GM18858 (cell line): ENCODE data around the gene CPA1.

ENCODE experiments used
- ATAC-seq: cut with Tn5 transposase; IDR thresholded peaks from one replicate; pipeline ENCODE4 v1.9.1; 2021; ENCODE audit not compliant: unreplicated experiment

Gene CPA1

DNA sequence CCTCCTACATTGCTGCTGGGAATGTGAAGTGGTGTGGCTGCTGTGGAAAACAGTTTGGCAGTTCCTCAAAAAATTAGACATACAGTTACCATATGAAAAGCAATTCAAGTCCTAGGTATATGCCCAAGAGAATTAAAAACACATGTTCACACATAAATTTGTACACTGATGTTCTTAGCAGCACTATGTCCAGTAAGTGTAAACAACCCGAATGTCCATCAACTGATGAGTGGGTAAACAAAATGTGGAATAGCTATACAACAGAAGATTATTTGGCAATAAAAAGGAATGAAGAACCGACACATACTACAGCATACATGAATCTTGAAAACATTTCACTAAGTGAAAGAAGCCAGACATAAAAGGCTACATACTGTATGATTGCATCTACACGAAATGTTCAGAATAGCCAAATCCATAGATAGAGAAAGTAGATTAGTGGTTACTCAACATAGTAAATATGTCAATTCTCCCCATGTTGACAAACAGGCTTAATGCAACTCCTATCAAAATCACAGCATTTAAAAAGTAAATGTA lies 43.3 kb downstream of the CPA1 start:
- ATAC-seq = no peak

DNA sequence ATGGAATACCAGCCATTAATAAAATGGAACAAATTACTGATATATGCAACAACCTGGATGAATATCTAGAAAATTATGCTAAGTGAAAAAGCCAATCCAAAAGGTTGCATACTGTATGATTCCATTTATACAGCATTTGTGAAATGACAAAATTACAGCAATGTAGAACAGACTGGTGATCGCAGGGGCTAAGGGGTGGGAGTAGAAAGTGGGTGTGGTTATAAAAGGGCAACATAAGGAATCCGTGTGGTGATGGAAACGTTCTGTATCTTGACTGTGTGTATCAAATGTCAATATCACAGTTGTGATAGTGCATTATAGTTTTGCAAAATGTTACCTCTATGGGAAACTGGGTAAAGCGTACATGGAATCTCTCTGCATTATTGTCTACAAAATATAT lies 45.5 kb downstream of the CPA1 start:
- no peak for ATAC-seq

DNA sequence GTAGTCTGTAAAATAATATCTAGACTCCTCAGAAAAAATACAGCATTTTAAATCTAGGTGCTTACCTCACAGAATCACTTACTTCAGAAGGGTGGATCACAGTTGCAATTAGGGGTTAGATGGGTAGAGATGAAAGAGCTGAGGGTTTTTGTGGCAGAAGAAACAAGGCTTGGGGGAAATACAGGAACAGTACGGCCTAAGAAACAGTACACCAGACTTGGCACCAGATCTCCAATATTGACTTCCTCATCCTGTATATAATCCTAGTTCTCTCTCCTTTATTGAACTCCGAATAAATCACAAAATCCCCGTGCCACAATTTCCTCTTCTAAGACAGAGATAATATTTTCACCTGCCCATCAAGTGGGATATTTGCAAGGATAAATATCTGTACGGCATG lies 46.3 kb downstream of the CPA1 start:
- ATAC-seq = no peak

DNA sequence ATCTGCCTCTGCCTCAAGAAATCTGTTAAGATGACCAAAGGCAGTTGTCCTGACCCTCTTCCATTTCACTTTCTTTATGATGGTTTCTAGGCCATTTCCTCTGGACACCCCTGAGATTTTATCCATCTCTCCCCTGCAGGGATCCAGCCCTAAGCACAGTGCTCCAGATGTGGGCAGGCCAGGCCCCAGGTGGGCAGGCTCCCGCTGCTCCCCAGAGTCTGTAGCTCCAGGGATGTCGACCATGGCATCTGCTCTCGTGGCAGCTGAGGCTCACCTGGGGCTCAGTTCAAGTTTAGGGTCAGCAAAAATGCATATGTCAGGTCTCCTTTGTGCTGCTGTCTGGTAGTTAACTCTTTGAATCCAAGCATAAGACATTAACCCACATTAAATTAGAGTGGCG lies 48.7 kb downstream of the CPA1 start:
- no peak for ATAC-seq

DNA sequence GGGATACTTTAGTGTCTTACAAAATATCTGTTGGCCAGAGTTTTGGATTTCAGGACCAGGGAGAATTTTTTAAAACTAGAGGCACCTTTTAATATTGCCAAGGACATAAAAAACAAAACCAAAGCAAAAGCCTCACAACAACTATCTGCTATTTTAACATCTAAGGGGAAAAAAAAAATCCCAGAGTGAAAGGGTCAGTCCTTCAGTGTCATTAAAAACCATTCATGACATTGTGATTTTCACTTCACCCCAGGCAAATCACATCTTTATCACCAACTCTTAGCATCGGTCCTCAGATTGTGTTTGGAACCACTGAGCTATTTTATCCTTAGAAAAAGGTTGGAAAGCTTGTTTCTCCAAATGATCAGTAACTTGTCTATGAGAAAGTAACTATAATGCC lies 49.8 kb downstream of the CPA1 start:
- ATAC-seq = no peak

DNA sequence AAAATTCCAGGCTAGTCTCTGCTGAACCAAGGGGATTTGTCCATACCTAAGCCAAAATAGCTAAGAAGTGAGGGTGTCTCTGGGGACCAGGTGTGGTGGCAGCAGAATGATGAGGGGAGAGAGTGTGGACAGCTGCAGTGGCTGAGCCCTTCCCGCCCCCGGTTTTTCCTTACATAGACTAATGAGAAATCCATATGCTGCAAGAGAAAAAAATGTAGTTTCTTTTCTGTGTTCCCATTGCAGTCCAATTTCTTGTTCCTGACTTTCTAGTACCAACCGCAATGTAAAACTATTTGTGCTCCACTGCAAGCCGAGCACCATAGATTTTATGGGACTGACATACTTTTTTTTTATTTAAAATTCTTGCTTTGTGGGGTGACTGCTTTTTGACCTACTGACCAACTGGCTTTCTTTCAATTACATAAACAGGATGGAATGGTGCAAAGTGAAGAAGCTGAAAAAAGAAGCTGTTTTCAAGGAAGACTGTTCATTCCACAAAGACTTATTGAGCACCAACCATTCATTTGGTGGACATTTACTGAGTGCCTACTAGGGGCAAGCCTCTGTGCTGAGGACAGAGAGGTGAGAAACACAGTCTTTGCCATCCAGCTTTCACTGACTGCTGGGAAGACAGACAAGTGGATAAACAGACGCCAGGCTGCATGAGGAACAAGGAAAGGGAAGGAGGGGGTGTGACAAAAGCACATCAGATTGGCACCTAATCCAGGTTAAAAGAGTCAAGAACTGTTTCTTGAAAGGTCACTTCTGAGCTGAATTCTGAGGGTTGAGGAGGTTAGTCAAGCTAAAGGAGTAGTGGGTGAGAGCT lies 50.8 kb downstream of the CPA1 start:
- no peak for ATAC-seq

DNA sequence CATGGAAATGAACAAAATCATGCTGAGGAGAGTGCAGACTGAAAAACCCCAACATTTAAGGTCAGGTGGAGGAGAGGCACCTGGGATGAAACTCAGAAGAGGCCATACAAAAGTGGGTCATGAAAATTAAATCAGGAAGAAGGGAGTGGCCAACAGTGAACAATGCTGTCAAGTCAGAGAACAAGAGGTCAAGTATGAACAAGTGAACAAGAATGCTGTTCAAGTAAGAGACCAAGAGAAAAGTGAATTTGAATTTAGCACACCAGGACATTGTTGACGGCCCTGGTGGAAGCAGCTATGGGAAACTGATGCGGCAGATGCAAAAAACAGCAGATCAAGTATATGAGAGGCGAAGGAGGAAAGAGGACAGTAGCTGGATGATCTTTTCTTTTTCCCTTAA lies 52.6 kb downstream of the CPA1 start:
- no peak for ATAC-seq

DNA sequence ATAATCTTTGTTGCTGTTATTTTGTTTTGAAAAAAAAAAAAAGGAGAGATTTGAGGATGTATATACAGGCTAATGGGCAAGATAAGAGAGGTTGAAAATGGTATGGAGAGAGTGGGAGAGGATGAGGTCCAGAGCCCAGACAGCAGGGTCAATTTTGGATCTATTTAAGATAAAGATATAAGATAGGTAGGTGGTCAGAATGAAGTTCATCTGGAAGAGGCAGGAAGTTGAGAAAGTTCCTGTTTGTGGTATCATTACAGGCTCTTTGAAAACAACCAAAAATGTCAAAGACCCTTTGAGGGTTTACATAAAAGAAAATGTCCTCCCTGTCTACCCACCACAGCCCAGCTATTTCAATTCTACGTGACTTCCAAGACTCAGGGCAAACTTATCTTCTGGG lies 53.0 kb downstream of the CPA1 start:
- no peak for ATAC-seq

DNA sequence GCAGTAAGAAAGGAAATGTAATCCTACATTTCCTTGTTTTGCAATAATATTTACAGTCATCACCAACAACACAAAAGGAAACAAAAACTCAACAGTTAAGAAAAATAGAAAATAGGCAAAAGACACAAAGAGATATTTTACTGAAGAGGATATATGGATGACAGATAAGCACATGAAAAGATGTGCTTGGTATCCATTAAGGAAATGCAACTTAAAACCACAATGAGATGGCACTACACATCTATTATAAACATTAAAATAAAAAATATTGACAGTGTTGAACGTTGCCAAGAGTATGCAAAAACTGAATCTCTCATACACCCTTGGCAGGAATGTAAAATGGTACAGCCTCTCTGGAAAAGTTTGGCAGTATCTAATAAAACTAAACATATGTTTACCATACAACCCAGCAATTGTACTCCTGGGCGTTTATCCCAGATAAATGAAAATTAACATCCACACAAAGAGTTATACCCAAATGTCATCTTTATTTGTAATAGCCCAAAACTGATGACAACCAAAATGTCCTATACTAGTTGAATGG lies 55.1 kb downstream of the CPA1 start:
- no peak for ATAC-seq

DNA sequence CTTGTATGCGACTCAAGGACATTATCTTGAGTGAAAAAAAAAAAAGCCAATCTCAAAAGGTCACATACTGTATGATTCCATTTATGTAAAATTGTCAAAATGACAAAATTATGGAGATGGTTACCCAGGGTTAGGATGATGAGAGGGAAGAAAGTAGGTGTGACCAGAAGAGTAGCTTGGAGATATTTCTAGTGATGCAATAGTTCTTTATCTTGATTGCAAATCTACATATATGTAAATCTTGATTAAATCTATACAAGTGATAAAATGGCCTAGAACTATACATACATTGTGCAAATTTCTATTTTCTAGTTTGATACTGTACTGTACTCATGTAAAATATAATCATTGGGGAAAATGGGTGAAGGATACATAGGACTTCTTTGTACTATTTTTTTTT lies 56.0 kb downstream of the CPA1 start:
- ATAC-seq = no peak
